ENCODE results near the gene SIX5. TPM values are rescaled to one million over a fixed set of nuclear protein-coding genes. Genes with fewer than 3 reads are reported as not detected.
"Not testable (repeated sequence)": the region's sequence is repeated elsewhere in the genome, so short reads cannot be mapped to it uniquely, and the experiment has no call there.

Gene SIX5
- total RNA-seq, 1 donor from 2014 or later, result 34.2 TPM

GRCh38 chr19:45752639-45753038, 16.4 kb downstream of the SIX5 start:
- no peak for TF ChIP-seq CTCF (IDR thresholded peaks at IDR 0.05)
- DNase-seq (ENCODE audit: extremely low spot score, unreplicated experiment), result no peak
- H3K4me1 Mint-ChIP-seq (ENCODE audit: unreplicated experiment), result peaks cover 6% of the 10 kb centered on the region
- H3K27me3 Mint-ChIP-seq (ENCODE audit: unreplicated experiment), result no peaks in the 10 kb centered on the region
- no peak overlapping the region for H3K27ac Mint-ChIP-seq (ENCODE audit: unreplicated experiment)
- H3K36me3 Mint-ChIP-seq (ENCODE audit: unreplicated experiment), result no peaks in the 10 kb centered on the region
- no peak overlapping the region for H3K4me3 Mint-ChIP-seq (ENCODE audit: unreplicated experiment)
- no peaks in the 10 kb centered on the region for H3K9me3 Mint-ChIP-seq (ENCODE audit: unreplicated experiment)

GRCh38 chr19:45751483-45751882, 17.6 kb downstream of the SIX5 start:
- not testable (repeated sequence) for H3K4me1 Mint-ChIP-seq (ENCODE audit: unreplicated experiment); H3K27ac Mint-ChIP-seq (ENCODE audit: unreplicated experiment); DNase-seq (ENCODE audit: extremely low spot score, unreplicated experiment); H3K27me3 Mint-ChIP-seq (ENCODE audit: unreplicated experiment); H3K36me3 Mint-ChIP-seq (ENCODE audit: unreplicated experiment); H3K9me3 Mint-ChIP-seq (ENCODE audit: unreplicated experiment); H3K4me3 Mint-ChIP-seq (ENCODE audit: unreplicated experiment)

GRCh38 chr19:45747513-45747912, 21.5 kb downstream of the SIX5 start:
- no peaks in the 10 kb centered on the region for H3K9me3 Mint-ChIP-seq (ENCODE audit: unreplicated experiment)
- H3K36me3 Mint-ChIP-seq (ENCODE audit: unreplicated experiment), result no peaks in the 10 kb centered on the region
- no peaks in the 10 kb centered on the region for H3K27me3 Mint-ChIP-seq (ENCODE audit: unreplicated experiment)
- H3K4me3 Mint-ChIP-seq (ENCODE audit: unreplicated experiment), result no peak overlapping the region
- TF ChIP-seq CTCF (IDR thresholded peaks at IDR 0.05), result no peak
- peaks cover 6% of the 10 kb centered on the region for H3K4me1 Mint-ChIP-seq (ENCODE audit: unreplicated experiment)
- no peak for DNase-seq (ENCODE audit: extremely low spot score, unreplicated experiment)
- H3K27ac Mint-ChIP-seq (ENCODE audit: unreplicated experiment), result no peak overlapping the region

GRCh38 chr19:45746866-45747265, 22.2 kb downstream of the SIX5 start:
- Mint-ChIP-seq H3K4me3 (ENCODE audit: unreplicated experiment) (no peak overlapping the region), H3K27ac (ENCODE audit: unreplicated experiment) (no peak overlapping the region), H3K4me1 (ENCODE audit: unreplicated experiment) (peaks cover 6% of the 10 kb centered on the region), H3K27me3 (ENCODE audit: unreplicated experiment) (peaks cover 3% of the 10 kb centered on the region), H3K36me3 (ENCODE audit: unreplicated experiment) (no peaks in the 10 kb centered on the region), H3K9me3 (ENCODE audit: unreplicated experiment) (no peaks in the 10 kb centered on the region)
- TF ChIP-seq CTCF (IDR thresholded peaks at IDR 0.05), result no peak
- no peak for DNase-seq (ENCODE audit: extremely low spot score, unreplicated experiment)

- no peak for DNase-seq (ENCODE audit: extremely low spot score, unreplicated experiment)
- no peaks in the 10 kb centered on the region for H3K9me3 Mint-ChIP-seq (ENCODE audit: unreplicated experiment)
- H3K4me3 Mint-ChIP-seq (ENCODE audit: unreplicated experiment), result no peak overlapping the region
- peaks cover 6% of the 10 kb centered on the region for H3K4me1 Mint-ChIP-seq (ENCODE audit: unreplicated experiment)
- H3K27ac Mint-ChIP-seq (ENCODE audit: unreplicated experiment), result no peak overlapping the region
- no peak for TF ChIP-seq CTCF (IDR thresholded peaks at IDR 0.05)
- H3K36me3 Mint-ChIP-seq (ENCODE audit: unreplicated experiment), result no peaks in the 10 kb centered on the region
- peaks cover 3% of the 10 kb centered on the region for H3K27me3 Mint-ChIP-seq (ENCODE audit: unreplicated experiment)
These were observed 23.4 kb downstream of the SIX5 start for GRCh38 chr19:45745606-45746005.

- Mint-ChIP-seq H3K27ac (ENCODE audit: unreplicated experiment) (no peak overlapping the region), H3K9me3 (ENCODE audit: unreplicated experiment) (no peaks in the 10 kb centered on the region), H3K27me3 (ENCODE audit: unreplicated experiment) (peaks cover 3% of the 10 kb centered on the region), H3K36me3 (ENCODE audit: unreplicated experiment) (no peaks in the 10 kb centered on the region), H3K4me3 (ENCODE audit: unreplicated experiment) (no peak overlapping the region), H3K4me1 (ENCODE audit: unreplicated experiment) (peaks cover 6% of the 10 kb centered on the region)
- no peak for DNase-seq (ENCODE audit: extremely low spot score, unreplicated experiment)
- no peak for TF ChIP-seq CTCF (IDR thresholded peaks at IDR 0.05)
These were observed 26.1 kb downstream of the SIX5 start for GRCh38 chr19:45742969-45743368.

Measured in osteocyte (in vitro differentiated cells).